ENCODE results near the gene CD22. TPM values are rescaled to one million over a fixed set of nuclear protein-coding genes. Genes with fewer than 3 reads are reported as not detected.

The CD22 gene
- total and polyA plus RNA-seq, 2 of the 8 experiments (the other 6 are each of a cell fraction or from before 2014, with no cell fraction given) = 0.06 to 0.60 TPM

GRCh38 chr19:35309481-35310279, 19.3 kb upstream of the CD22 start:
- H2AFZ ChIP-seq (ENCODE audit: low read length) = no peak overlapping the region
- no peak overlapping the region for H3K23ac ChIP-seq (ENCODE audit: insufficient read length)
- no peak overlapping the region for H2BK120ac ChIP-seq (replicated peaks; ENCODE audit: low read depth, low read length)
- WGBS, 2 experiments (ENCODE audit: extremely low coverage in 1 of 2, insufficient coverage in 1 of 2, insufficient read length in 1 of 2, insufficient replicate concordance in 2 of 2, low coverage in 1 of 2, low lambda C conversion rate in 2 of 2, missing lambda C conversion rate in 1 of 2) = 91% methylated on average over 47 of the region's 47 CpGs; no CpG with 5 or more reads in 1 of the 2 experiments
- no peak overlapping the region for H2BK15ac ChIP-seq (ENCODE audit: low read length)
- H3K4ac ChIP-seq (replicated peaks; ENCODE audit: insufficient read length, low read depth, low read length) = no peak overlapping the region
- CTCF ChIA-PET (ENCODE audit: partially characterized antibody) = interaction anchor here (0.8 to 1.0 kb wide), 3 partner anchors 16 to 243 kb away, joined by 3 to 4 read pairs (median 3); no protein-coding TSS in a partner anchor
- no peak overlapping the region for H3K14ac ChIP-seq (ENCODE audit: insufficient read length)
- H3K79me1 ChIP-seq (ENCODE audit: low read depth, low read length) = no peaks in the 10 kb centered on the region
- no peaks in the 10 kb centered on the region for H3K23me2 ChIP-seq (ENCODE audit: low read depth, low read length)
- no peak overlapping the region for H4K91ac ChIP-seq (replicated peaks; ENCODE audit: insufficient read length, low read length)
- H3K4me1 ChIP-seq (replicated peaks in 1 of 4; ENCODE audit: control insufficient read depth in 3 of 4, insufficient read depth in 4 of 4, low read length in 3 of 4) = peaks cover 0 to 2% (median 0%) of the 10 kb centered on the region in 4 experiments; a peak in 1 of 7 replicates
- H2BK20ac ChIP-seq (ENCODE audit: low read length) = no peak overlapping the region
- H3K9me3 ChIP-seq (ENCODE audit: insufficient read depth in 2 of 2, low read depth in 1 of 2, low read length in 1 of 2) = no peaks in the 10 kb centered on the region
- no peaks in the 10 kb centered on the region for H3K36me3 ChIP-seq (ENCODE audit: control insufficient read depth in 2 of 4, insufficient read depth in 4 of 4, low read length in 3 of 4)
- H3K56ac ChIP-seq (replicated peaks; ENCODE audit: insufficient read length, low read depth, low read length) = no peak overlapping the region
- H2BK5ac ChIP-seq (ENCODE audit: low read depth, low read length) = no peak overlapping the region
- POLR2A ChIA-PET (ENCODE audit: partially characterized antibody) = interaction anchor here (1.2 kb wide), 1 partner anchor 201 kb away, joined by 3 read pairs; no protein-coding TSS in a partner anchor
- no peak overlapping the region for H3K27ac ChIP-seq (ENCODE audit: low read depth, low read length)
- no peaks in the 10 kb centered on the region for H3K79me2 ChIP-seq (ENCODE audit: control insufficient read depth in 1 of 2, insufficient read depth in 2 of 2, low read length in 2 of 2)
- no peak overlapping the region for H3K4me3 ChIP-seq (ENCODE audit: extremely low read depth in 1 of 4, insufficient read depth in 2 of 4, low read depth in 3 of 4, low read length in 4 of 4)
- no peak overlapping the region for H3K18ac ChIP-seq (ENCODE audit: extremely low read depth, low read length)
- H4K5ac ChIP-seq (ENCODE audit: insufficient read length, low read depth, low read length) = no peak overlapping the region
- no peak overlapping the region for H2AK5ac ChIP-seq (ENCODE audit: low read depth, low read length)
- H4K20me1 ChIP-seq (replicated peaks in 1 of 2; ENCODE audit: control insufficient read depth in 1 of 2, insufficient read depth in 2 of 2, low read length in 2 of 2) = no peaks in the 10 kb centered on the region
- no peak overlapping the region for H3K4me2 ChIP-seq (ENCODE audit: insufficient read depth in 1 of 2, low read depth in 2 of 2, low read length in 2 of 2)
- DNase-seq (ENCODE audit: low read depth in 1 of 2, low spot score in 2 of 2) (no peak), FAIRE-seq (no peak)
- H2BK12ac ChIP-seq (ENCODE audit: low read depth, low read length) = no peak overlapping the region
- no peaks in the 10 kb centered on the region for H3K27me3 ChIP-seq (replicated peaks in 1 of 4; ENCODE audit: control insufficient read depth in 3 of 4, extremely low read depth in 1 of 4, insufficient read depth in 3 of 4, low read length in 3 of 4)
- H3K9ac ChIP-seq (replicated peaks in 1 of 4; ENCODE audit: extremely low read depth in 1 of 4, low read depth in 3 of 4, low read length in 3 of 4) = no peak overlapping the region
- no peak overlapping the region for H4K8ac ChIP-seq (ENCODE audit: extremely low read depth, insufficient read depth, low read length)
- TF ChIP-seq PHF8 (conservative IDR thresholded peaks at IDR 0.05; ENCODE audit: low read depth, low read length) (no peak), SIX5 (IDR thresholded peaks at IDR 0.05; ENCODE audit: low read depth, low read length) (no peak), KDM4A (IDR thresholded peaks at IDR 0.05; ENCODE audit: low read depth, low read length, severe bottlenecking) (no peak), RNF2 (IDR thresholded peaks at IDR 0.05; ENCODE audit: borderline replicate concordance, low read depth, low read length, missing control alignments, poor library complexity, severe bottlenecking) (no peak), SP4 (IDR thresholded peaks at IDR 0.05; ENCODE audit: low read length) (no peak), POLR2AphosphoS5 (IDR thresholded peaks at IDR 0.05; ENCODE audit: low read depth, low read length) (no peak), GTF2F1 (IDR thresholded peaks at IDR 0.05; ENCODE audit: borderline replicate concordance, low read depth, low read length) (no peak), SIN3A (conservative IDR thresholded peaks at IDR 0.05 in 1 of 2, IDR thresholded peaks at IDR 0.05 in 1 of 2; ENCODE audit: low read depth in 1 of 2, low read length in 2 of 2) (no peak), TCF12 (IDR thresholded peaks at IDR 0.05; ENCODE audit: low read depth, low read length) (no peak), SUZ12 (IDR thresholded peaks at IDR 0.05; ENCODE audit: low read length) (no peak)
- TF ChIP-seq, protein P1, sequence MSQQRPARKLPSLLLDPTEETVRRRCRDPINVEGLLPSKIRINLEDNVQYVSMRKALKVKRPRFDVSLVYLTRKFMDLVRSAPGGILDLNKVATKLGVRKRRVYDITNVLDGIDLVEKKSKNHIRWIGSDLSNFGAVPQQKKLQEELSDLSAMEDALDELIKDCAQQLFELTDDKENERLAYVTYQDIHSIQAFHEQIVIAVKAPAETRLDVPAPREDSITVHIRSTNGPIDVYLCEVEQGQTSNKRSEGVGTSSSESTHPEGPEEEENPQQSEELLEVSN (IDR thresholded peaks at IDR 0.05) = no peak

All from H1 (cell line).